ENCODE data around the gene PCDHGA8.
"Not testable (repeated sequence)": the region's sequence is repeated elsewhere in the genome, so short reads cannot be mapped to it uniquely, and the experiment has no call there.

Gene PCDHGA8

GRCh38 chr5:141402553-141403243, 10.3 kb downstream of the PCDHGA8 start, which contains the start of gene PCDHGA9:
PCDHGA9 (plus strand) TSS chr5:141402778; CDS start chr5:141402953, 175 bp downstream.
- POLR2A ChIA-PET, result no interaction called here

GRCh38 chr5:141403387-141403786, 11.0 kb downstream of the PCDHGA8 start:
- no peak for DNase-seq (ENCODE audit: extremely low spot score)
- ChIA-PET POLR2A (no interaction called here), CTCF (no interaction called here)
- TF ChIP-seq LEF1 (IDR thresholded peaks at IDR 0.05; ENCODE audit: borderline replicate concordance), result no peak
- TF ChIP-seq SP1 (IDR thresholded peaks at IDR 0.05), result no peak
- no peak for TF ChIP-seq PKNOX1 (IDR thresholded peaks at IDR 0.05)
- TF ChIP-seq ZNF384 (IDR thresholded peaks at IDR 0.05), result no peak
- no peak for TF ChIP-seq NFRKB (IDR thresholded peaks at IDR 0.05)
- no peak for TF ChIP-seq HDGF (IDR thresholded peaks at IDR 0.05; ENCODE audit: borderline replicate concordance)

More at GRCh38 chr5:141402553-141403243, 10.3 kb downstream of the PCDHGA8 start, which contains the start of gene PCDHGA9:
- DNase-seq (ENCODE audit: extremely low spot score), result peak; percentile 39
- CTCF ChIA-PET, result no interaction called here
- no peak for TF ChIP-seq TARDBP (IDR thresholded peaks at IDR 0.05)
- TF ChIP-seq PKNOX1 (IDR thresholded peaks at IDR 0.05), result no peak
- TF ChIP-seq ARNT (IDR thresholded peaks at IDR 0.05), result no peak
- no peak for TF ChIP-seq BHLHE40 (IDR thresholded peaks at IDR 0.05; ENCODE audit: borderline replicate concordance)
- no peak for TF ChIP-seq FOXA1 (IDR thresholded peaks at IDR 0.05)
- TF ChIP-seq SP1 (IDR thresholded peaks at IDR 0.05), result no peak
- TF ChIP-seq SUZ12 (IDR thresholded peaks at IDR 0.05), result no peak
- no peak for TF ChIP-seq FOXK2 (IDR thresholded peaks at IDR 0.05)
- no peak for TF ChIP-seq FOXM1 (IDR thresholded peaks at IDR 0.05; ENCODE audit: borderline replicate concordance)
- no peak for TF ChIP-seq CTBP1 (IDR thresholded peaks at IDR 0.05; ENCODE audit: borderline replicate concordance)
- TF ChIP-seq HDGF (IDR thresholded peaks at IDR 0.05; ENCODE audit: borderline replicate concordance), result no peak
- no peak for TF ChIP-seq ELF4 (IDR thresholded peaks at IDR 0.05)
- no peak for TF ChIP-seq LEF1 (IDR thresholded peaks at IDR 0.05; ENCODE audit: borderline replicate concordance)
- TF ChIP-seq NFRKB (IDR thresholded peaks at IDR 0.05), result no peak
- no peak for TF ChIP-seq ZNF384 (IDR thresholded peaks at IDR 0.05)
- TF ChIP-seq L3MBTL2 (conservative IDR thresholded peaks at IDR 0.05), result no peak

- POLR2A ChIA-PET; DNase-seq (ENCODE audit: extremely low spot score); CTCF ChIA-PET: not testable (repeated sequence)
Observed at GRCh38 chr5:141407790-141408505, 15.5 kb downstream of the PCDHGA8 start, which contains the start of gene PCDHGB6. PCDHGB6 (plus strand) TSS chr5:141408021; CDS start chr5:141408203, 182 bp downstream.

- TF ChIP-seq ARNT (IDR thresholded peaks at IDR 0.05) (no peak), CTBP1 (IDR thresholded peaks at IDR 0.05; ENCODE audit: borderline replicate concordance) (no peak), LEF1 (IDR thresholded peaks at IDR 0.05; ENCODE audit: borderline replicate concordance) (no peak), SUZ12 (IDR thresholded peaks at IDR 0.05) (no peak), TARDBP (IDR thresholded peaks at IDR 0.05) (no peak), BHLHE40 (IDR thresholded peaks at IDR 0.05; ENCODE audit: borderline replicate concordance) (no peak), L3MBTL2 (conservative IDR thresholded peaks at IDR 0.05) (no peak)
- ChIA-PET CTCF (no interaction called here), POLR2A (no interaction called here)
- no peak for DNase-seq (ENCODE audit: extremely low spot score)
Observed at GRCh38 chr5:141409598-141410306, 17.3 kb downstream of the PCDHGA8 start.

GRCh38 chr5:141411575-141411974, 19.1 kb downstream of the PCDHGA8 start:
- TF ChIP-seq LEF1 (IDR thresholded peaks at IDR 0.05; ENCODE audit: borderline replicate concordance) (no peak), L3MBTL2 (conservative IDR thresholded peaks at IDR 0.05) (no peak), NFRKB (IDR thresholded peaks at IDR 0.05) (no peak), HDGF (IDR thresholded peaks at IDR 0.05; ENCODE audit: borderline replicate concordance) (no peak)
- ChIA-PET POLR2A (no interaction called here), CTCF (interaction anchor here (0.7 kb wide), 1 partner anchor 104 kb away, joined by 8 read pairs; no protein-coding TSS in a partner anchor)
- DNase-seq (ENCODE audit: extremely low spot score), result no peak

- CTCF ChIA-PET, result interaction anchor here (0.7 to 1.7 kb wide), 5 partner anchors 8 to 424 kb away, joined by 3 to 11 read pairs (median 5); partner anchors contain the start of genes PCDHGA11 and TAF7
- TF ChIP-seq SUZ12 (IDR thresholded peaks at IDR 0.05), result no peak
- TF ChIP-seq TARDBP (IDR thresholded peaks at IDR 0.05), result no peak
- no peak for TF ChIP-seq NFRKB (IDR thresholded peaks at IDR 0.05)
- TF ChIP-seq LEF1 (IDR thresholded peaks at IDR 0.05; ENCODE audit: borderline replicate concordance), result no peak
- TF ChIP-seq FOXK2 (IDR thresholded peaks at IDR 0.05), result no peak
- no peak for TF ChIP-seq PKNOX1 (IDR thresholded peaks at IDR 0.05)
- no peak for TF ChIP-seq L3MBTL2 (conservative IDR thresholded peaks at IDR 0.05)
- TF ChIP-seq FOXM1 (IDR thresholded peaks at IDR 0.05; ENCODE audit: borderline replicate concordance), result no peak
- TF ChIP-seq CTBP1 (IDR thresholded peaks at IDR 0.05; ENCODE audit: borderline replicate concordance), result no peak
- TF ChIP-seq BHLHE40 (IDR thresholded peaks at IDR 0.05; ENCODE audit: borderline replicate concordance), result no peak
- TF ChIP-seq ZNF384 (IDR thresholded peaks at IDR 0.05), result no peak
- TF ChIP-seq HDGF (IDR thresholded peaks at IDR 0.05; ENCODE audit: borderline replicate concordance), result no peak
- TF ChIP-seq ELF4 (IDR thresholded peaks at IDR 0.05), result no peak
- peak; percentile 45 for DNase-seq (ENCODE audit: extremely low spot score)
- POLR2A ChIA-PET, result no interaction called here
Observed at GRCh38 chr5:141412854-141413539, 20.6 kb downstream of the PCDHGA8 start, which contains the start of gene PCDHGA10. PCDHGA10 (plus strand) TSS chr5:141412987; CDS start chr5:141413176, 189 bp downstream.

Measured in HEK293T (cell line).